KMS-11 (cell line): Measurements from ENCODE around the gene CACNB1.
A peak's percentile ranks its signal among the peaks of the same experiment; 100 is the strongest.

Experiments
- H2AFZ ChIP-seq: fragments of 200-600 bp; sonication (generic); 2 replicates; pipeline ENCODE4 v1.6.1; 2016; ENCODE audit warnings: antibody characterized with exemption, mixed run types, low read depth
- H3K27ac ChIP-seq: fragments of 200-600 bp; sonication (generic); 2 replicates; pipeline ENCODE4 v1.6.1; 2016; ENCODE audit warnings: mild to moderate bottlenecking, mixed run types
- H3K27me3 ChIP-seq: fragments of 200-600 bp; sonication (generic); 2 replicates; pipeline ENCODE4 v1.6.1; 2017; ENCODE audit warnings: mild to moderate bottlenecking, low read depth, mixed run types, moderate library complexity; ENCODE audit not compliant: insufficient read depth
- H3K36me3 ChIP-seq: fragments of 200-600 bp; sonication (generic); 2 replicates; pipeline ENCODE4 v1.6.1; 2017; ENCODE audit warnings: mild to moderate bottlenecking, mixed run types; ENCODE audit not compliant: insufficient read depth
- H3K4me1 ChIP-seq: fragments of 200-600 bp; sonication (generic); 2 replicates; pipeline ENCODE4 v1.6.1; 2016; ENCODE audit warnings: mild to moderate bottlenecking, low read depth, mixed run types; ENCODE audit not compliant: poor library complexity, severe bottlenecking
- H3K4me2 ChIP-seq: fragments of 200-600 bp; sonication (generic); 2 replicates; pipeline ENCODE4 v1.7.0; 2016; ENCODE audit warnings: mild to moderate bottlenecking, mixed run types
- H3K4me3 ChIP-seq: fragments of 200-600 bp; sonication (generic); IDR thresholded peaks from 2 replicates; pipeline ENCODE4 v1.6.1; 2017; ENCODE audit warnings: low read depth, low read length, mixed read lengths; ENCODE audit not compliant: insufficient read depth
- H3K79me2 ChIP-seq: fragments of 200-600 bp; sonication (generic); 2 replicates; pipeline ENCODE4 v1.6.1; 2016; ENCODE audit warnings: low read depth, mixed run types; ENCODE audit not compliant: insufficient read depth
- H3K9ac ChIP-seq: fragments of 200-600 bp; sonication (generic); 2 replicates; pipeline ENCODE4 v1.6.1; 2016; ENCODE audit warnings: mild to moderate bottlenecking, mixed run types
- H4K20me1 ChIP-seq: fragments of 200-600 bp; sonication (generic); 2 replicates; pipeline ENCODE4 v1.6.1; 2016; ENCODE audit warnings: mild to moderate bottlenecking, mixed run types; ENCODE audit not compliant: insufficient read depth
- CTCF ChIP-seq: fragments of 200-600 bp; sonication (generic); conservative IDR thresholded peaks from 2 replicates; pipeline ENCODE4 v1.6.1; 2017; ENCODE audit warnings: low read depth, mild to moderate bottlenecking, antibody characterized with exemption, low read length, moderate library complexity, mixed read lengths

The CACNB1 gene

DNA sequence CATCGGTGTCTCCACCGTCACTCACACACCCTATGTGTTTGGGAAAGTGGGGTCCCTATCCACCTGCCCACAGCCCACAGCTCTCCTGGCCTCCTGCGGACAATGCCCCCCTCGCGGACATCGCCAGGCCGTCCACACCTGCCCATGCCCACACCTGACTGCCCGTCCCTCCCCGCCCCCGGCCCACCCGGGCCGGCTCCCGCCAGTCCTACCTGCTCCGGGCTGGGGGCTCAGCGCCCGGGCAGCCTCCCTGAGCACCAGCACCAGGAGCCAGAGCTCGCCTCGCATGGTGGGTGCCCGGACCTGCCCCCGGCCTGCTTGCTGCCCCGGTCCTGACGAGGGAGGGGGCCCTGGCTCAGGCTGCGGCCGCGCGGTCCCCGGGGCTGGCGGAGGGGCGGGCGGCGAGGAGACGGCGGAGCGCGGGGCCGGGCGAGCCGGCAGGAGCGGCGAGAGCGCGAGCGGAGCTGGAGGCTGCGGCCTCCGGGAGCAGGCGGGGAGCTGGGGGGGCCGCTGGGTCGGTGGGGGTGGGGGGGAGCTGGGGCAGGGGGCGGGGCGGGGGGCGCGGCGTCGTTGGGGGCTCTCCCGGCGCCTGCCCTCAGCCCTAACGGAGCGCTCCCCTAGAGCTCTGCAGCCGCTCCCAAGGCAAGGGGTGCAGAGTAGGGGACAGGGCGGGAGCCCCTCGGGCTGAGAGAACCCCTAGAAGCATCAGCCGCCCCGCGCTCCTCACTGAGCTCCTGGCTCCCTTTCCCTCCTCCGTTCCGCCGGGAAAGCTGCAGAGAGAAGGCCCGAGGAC is 46.1 kb downstream of the CACNB1 start, which contains the start of gene PLXDC1:
TSS of gene PLXDC1 (minus strand) at position 488 of the 793 bp plus-strand sequence. CDS start at position 288, 200 bp downstream.
- Histone ChIP-seq H4K20me1 (no peaks in the 10 kb centered on the region), H3K79me2 (no peaks in the 10 kb centered on the region), H2AFZ (peak within 1 kb of the TSS; percentile 73), H3K4me3 (no peak within 1 kb of the TSS), H3K4me2 (peak within 1 kb of the TSS; percentile 52), H3K4me1 (peaks cover 11% of the 10 kb centered on the region), H3K27me3 (peaks cover 9% of the 10 kb centered on the region; the same call in 1 of the 2 replicates), H3K27ac (no peak within 1 kb of the TSS), H3K36me3 (no peaks in the 10 kb centered on the region), H3K9ac (peak within 1 kb of the TSS; percentile 53; the same call in 1 of the 2 replicates)
- TF ChIP-seq CTCF: no peak

DNA sequence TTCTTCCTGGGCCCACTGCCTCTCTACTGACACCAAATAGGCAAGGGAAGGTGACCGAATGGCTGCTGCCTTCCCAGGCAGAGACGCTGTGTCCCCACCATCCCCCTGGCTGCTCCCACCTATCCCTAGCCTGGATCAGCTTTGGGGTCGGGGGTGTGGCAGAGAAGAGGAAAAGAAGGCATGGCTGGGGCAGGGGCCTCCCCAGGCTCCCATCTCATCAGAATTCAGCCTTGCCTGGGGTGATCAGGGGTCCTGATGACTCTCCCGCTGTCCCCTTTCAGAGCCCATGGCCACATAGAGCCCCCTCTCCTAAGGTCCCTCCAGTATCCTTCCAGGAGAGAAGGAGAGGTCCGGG is 46.7 kb downstream of the CACNB1 start:
- H3K79me2 ChIP-seq: no peaks in the 10 kb centered on the region
- TF ChIP-seq CTCF: no peak
- H2AFZ ChIP-seq: no peak overlapping the region
- H3K27ac ChIP-seq: no peak overlapping the region
- peaks cover 9% of the 10 kb centered on the region; the same call in 1 of the 2 replicates for H3K27me3 ChIP-seq
- no peak overlapping the region for H3K4me3 ChIP-seq
- H3K4me2 ChIP-seq: no peak overlapping the region
- H3K4me1 ChIP-seq: peaks cover 11% of the 10 kb centered on the region
- H4K20me1 ChIP-seq: no peaks in the 10 kb centered on the region
- H3K36me3 ChIP-seq: no peaks in the 10 kb centered on the region
- H3K9ac ChIP-seq: no peak overlapping the region

GRCh38 chr17:39150104-39150634 is 47.3 kb downstream of the CACNB1 start:
- H3K4me3 ChIP-seq: no peak overlapping the region
- peaks cover 10% of the 10 kb centered on the region for H3K4me1 ChIP-seq
- no peak overlapping the region for H3K4me2 ChIP-seq
- no peak overlapping the region for H3K9ac ChIP-seq
- no peaks in the 10 kb centered on the region for H4K20me1 ChIP-seq
- no peaks in the 10 kb centered on the region for H3K79me2 ChIP-seq
- no peaks in the 10 kb centered on the region for H3K36me3 ChIP-seq
- no peak for TF ChIP-seq CTCF
- H2AFZ ChIP-seq: no peak overlapping the region
- H3K27ac ChIP-seq: no peak overlapping the region
- H3K27me3 ChIP-seq: peaks cover 9% of the 10 kb centered on the region; the same call in 1 of the 2 replicates

GRCh38 chr17:39147221-39148185 is 50.0 kb downstream of the CACNB1 start:
- Histone ChIP-seq H4K20me1 (no peaks in the 10 kb centered on the region), H3K9ac (no peak overlapping the region), H3K4me2 (no peak overlapping the region), H2AFZ (no peak overlapping the region), H3K79me2 (no peaks in the 10 kb centered on the region), H3K36me3 (no peaks in the 10 kb centered on the region), H3K27me3 (peaks cover 9% of the 10 kb centered on the region; the same call in 1 of the 2 replicates), H3K4me3 (no peak overlapping the region), H3K4me1 (peaks cover 5% of the 10 kb centered on the region), H3K27ac (no peak overlapping the region)
- TF ChIP-seq CTCF: no peak
